ENCODE data around the gene ART1. TPM values are rescaled to one million over a fixed set of nuclear protein-coding genes. Genes with fewer than 3 reads are reported as not detected.
A peak's percentile ranks its signal among the peaks of the same experiment; 100 is the strongest.
"Not testable (repeated sequence)": the region's sequence is repeated elsewhere in the genome, so short reads cannot be mapped to it uniquely, and the experiment has no call there.

The ART1 gene
- total and polyA plus RNA-seq, 12 donors: 0.03 to 2.8 (median 1.2) TPM; not detected in 3

DNA sequence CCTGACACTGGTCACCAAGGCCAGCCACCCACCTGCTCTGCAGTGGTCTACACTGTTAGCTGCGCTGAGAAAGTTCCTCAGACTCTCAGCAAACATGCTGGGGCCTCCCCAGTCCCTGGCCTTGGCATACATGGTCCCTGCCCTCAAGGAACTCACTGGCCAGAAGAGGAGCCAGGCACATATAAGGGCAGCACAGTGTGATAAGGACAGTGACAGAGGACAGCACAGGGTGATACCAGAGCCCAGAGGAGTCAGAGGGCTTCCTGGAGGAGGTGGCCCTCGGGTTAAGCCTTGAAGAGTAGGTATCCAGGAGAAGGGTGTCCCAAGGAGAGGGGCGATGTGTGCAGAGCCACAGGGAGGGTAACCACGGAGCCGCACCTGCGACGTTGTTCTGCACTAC, 624 bp downstream of the ART1 start:
- TF ChIP-seq, protein P1, sequence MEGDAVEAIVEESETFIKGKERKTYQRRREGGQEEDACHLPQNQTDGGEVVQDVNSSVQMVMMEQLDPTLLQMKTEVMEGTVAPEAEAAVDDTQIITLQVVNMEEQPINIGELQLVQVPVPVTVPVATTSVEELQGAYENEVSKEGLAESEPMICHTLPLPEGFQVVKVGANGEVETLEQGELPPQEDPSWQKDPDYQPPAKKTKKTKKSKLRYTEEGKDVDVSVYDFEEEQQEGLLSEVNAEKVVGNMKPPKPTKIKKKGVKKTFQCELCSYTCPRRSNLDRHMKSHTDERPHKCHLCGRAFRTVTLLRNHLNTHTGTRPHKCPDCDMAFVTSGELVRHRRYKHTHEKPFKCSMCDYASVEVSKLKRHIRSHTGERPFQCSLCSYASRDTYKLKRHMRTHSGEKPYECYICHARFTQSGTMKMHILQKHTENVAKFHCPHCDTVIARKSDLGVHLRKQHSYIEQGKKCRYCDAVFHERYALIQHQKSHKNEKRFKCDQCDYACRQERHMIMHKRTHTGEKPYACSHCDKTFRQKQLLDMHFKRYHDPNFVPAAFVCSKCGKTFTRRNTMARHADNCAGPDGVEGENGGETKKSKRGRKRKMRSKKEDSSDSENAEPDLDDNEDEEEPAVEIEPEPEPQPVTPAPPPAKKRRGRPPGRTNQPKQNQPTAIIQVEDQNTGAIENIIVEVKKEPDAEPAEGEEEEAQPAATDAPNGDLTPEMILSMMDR (IDR thresholded peaks at IDR 0.05): no peak
- Histone ChIP-seq H3K4me3 (peak overlapping the region in 1 of 10 donors; percentile 3), H3K27me3 (peaks cover 0 to 39% (median 0%) of the 10 kb centered on the region in 7 donors), H3K36me3 (no peaks in the 10 kb centered on the region), H3K4me1 (peaks cover 3 to 34% (median 19%) of the 10 kb centered on the region in 9 donors), H3K9me3 (no peaks in the 10 kb centered on the region), H3K27ac (peak overlapping the region in 1 of 10 donors; percentile 26)
- DNase-seq: no peak
- intact Hi-C loops (cut with DNase I): no loop called here
- WGBS, 2 donors: 89% methylated on average over 7 of the region's 7 CpGs
- peak in 1 of 8 donors; percentile 4 for ATAC-seq

DNA sequence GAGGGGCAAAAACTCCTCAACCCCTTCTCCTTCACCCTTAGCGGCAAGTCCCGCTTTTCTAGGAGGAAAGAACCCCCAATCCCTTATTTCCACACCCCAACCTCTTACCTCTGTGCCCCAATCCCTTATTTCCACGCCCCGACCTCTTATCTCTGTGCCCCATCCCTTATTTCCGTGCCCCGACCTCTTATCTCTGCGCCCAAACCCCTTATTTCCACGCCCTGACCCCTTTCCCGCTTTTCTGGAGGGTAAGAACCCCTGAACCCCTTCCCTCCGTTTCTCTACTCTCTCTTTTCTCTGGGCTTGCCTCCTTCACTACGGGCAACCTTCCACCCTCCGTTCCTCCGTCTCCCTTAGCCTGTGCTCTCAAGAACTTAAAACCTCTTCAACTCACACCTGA, 3.9 kb downstream of the ART1 start:
- H3K36me3 ChIP-seq; DNase-seq; intact Hi-C loops (cut with DNase I); ATAC-seq; H3K4me3 ChIP-seq; H3K27ac ChIP-seq; H3K9me3 ChIP-seq: not testable (repeated sequence)
- H3K4me1 ChIP-seq: peaks cover 0 to 19% (median 6%) of the 10 kb centered on the region in 9 donors
- peaks cover 0 to 17% (median 0%) of the 10 kb centered on the region in 7 donors for H3K27me3 ChIP-seq
- 83 to 87% methylated on average over 13 of the region's 13 CpGs for WGBS, 2 donors

DNA sequence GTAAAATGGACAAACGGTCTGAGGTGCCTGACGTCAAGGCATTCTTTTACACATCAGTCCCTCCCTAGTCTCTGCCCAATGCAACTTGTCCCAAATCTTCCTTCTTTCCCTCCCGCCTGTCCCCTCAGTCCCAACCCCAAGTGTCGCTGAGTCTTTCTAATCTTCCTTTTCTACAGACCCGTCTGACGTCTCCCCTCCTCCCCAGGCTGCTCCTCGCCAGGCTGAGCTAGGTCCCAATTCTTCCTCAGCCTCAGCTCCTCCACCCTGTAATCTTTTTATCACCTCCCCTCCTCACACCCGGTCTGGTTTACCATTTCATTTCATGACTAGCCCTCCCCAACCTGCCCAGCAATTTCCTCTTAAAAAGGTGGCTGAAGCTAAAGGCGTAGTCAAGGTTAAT, 4.4 kb downstream of the ART1 start:
- not testable (repeated sequence) for H3K27ac ChIP-seq

DNA sequence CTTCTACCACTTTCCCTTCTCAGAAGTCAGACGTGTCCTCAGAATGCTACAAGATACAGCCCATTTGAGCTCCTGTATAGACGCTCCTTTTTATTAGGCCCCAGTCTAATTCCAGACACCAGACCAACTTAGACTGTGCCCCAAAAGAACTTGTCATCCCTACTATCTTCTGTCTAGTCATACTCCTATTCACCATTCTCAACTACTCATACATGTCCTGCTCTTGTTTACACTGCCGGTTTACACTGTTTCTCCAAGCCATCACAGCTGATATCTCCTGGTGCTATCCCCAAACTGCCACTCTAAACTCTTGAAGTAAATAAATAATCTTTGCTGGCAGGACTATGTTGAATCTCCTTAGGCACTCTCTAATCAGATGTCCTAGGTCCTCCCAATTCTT, 7.6 kb downstream of the ART1 start:
- DNase-seq; H3K4me1 ChIP-seq; H3K27me3 ChIP-seq; H3K4me3 ChIP-seq; H3K27ac ChIP-seq; intact Hi-C loops (cut with DNase I); ATAC-seq; H3K9me3 ChIP-seq; H3K36me3 ChIP-seq: not testable (repeated sequence)
- WGBS, 2 donors: 90 to 94% methylated on average over 2 of the region's 3 CpGs

More for the DNA sequence above, 4.4 kb downstream of the ART1 start:
- H3K36me3 ChIP-seq; intact Hi-C loops (cut with DNase I); H3K9me3 ChIP-seq; H3K4me3 ChIP-seq; ATAC-seq; DNase-seq: not testable (repeated sequence)
- Histone ChIP-seq H3K4me1 (peaks cover 0 to 13% (median 4%) of the 10 kb centered on the region in 9 donors), H3K27me3 (peaks cover 0 to 17% (median 0%) of the 10 kb centered on the region in 7 donors)
- 39 to 52% methylated on average over 9 of the region's 9 CpGs for WGBS, 2 donors

DNA sequence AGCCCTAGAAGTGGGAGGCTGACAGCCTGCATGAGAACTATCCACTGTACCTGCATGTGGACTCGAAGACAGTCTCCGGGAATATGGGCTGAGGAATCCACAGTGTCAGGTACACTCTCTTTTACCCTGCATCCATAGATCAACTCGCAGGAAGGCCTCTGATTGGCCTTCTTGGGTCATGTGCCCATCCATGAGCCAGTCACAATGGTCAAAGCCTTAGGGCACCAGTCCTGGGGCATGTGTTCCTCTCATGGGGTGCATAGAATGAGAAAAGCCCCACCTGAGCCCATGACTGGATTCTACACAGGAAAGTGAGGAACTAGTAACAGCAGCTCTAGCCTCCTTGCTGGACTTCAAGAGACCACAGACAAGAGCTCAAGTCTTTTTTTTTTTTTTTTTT, 10.6 kb downstream of the ART1 start:
- peaks cover 0 to 10% (median 0%) of the 10 kb centered on the region in 7 donors for H3K27me3 ChIP-seq
- no peaks in the 10 kb centered on the region for H3K36me3 ChIP-seq
- H3K4me3 ChIP-seq: no peak overlapping the region
- DNase-seq (no peak), ATAC-seq (peak in 1 of 8 donors; percentile 28)
- WGBS, 2 donors: 95 to 99% methylated on average over 3 of the region's 3 CpGs
- TF ChIP-seq, protein P1 (IDR thresholded peaks at IDR 0.05): no peak
- H3K27ac ChIP-seq: no peak overlapping the region
- H3K9me3 ChIP-seq: no peaks in the 10 kb centered on the region
- intact Hi-C loops (cut with DNase I): no loop called here
- H3K4me1 ChIP-seq: no peaks in the 10 kb centered on the region

DNA sequence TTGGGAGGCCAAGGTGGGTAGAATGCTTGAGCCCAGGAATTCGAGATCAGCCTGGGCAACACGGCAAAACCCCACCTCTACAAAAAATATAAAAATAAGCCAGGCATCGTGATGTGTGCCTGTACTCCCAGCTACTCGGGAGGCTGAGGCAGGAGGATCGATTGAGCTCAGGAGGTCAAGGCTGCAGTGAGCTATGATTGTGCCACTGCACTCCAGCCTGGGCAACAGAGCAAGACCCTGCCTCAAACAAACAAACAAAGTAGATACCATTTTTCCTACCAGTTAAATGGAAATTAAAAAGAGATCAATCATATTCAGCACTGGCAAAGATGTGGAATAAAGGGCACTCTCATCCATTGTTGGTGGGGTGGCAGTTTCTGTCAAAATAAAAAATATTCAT, 12.4 kb downstream of the ART1 start:
- H3K27ac ChIP-seq; H3K4me1 ChIP-seq; H3K27me3 ChIP-seq; intact Hi-C loops (cut with DNase I); H3K9me3 ChIP-seq; H3K4me3 ChIP-seq; DNase-seq; H3K36me3 ChIP-seq; ATAC-seq: not testable (repeated sequence)
- 79% methylated on average over 5 of the region's 5 CpGs for WGBS, 2 donors

Data from heart right ventricle (tissue), 16 donors.